HFFc6 (cell line): ENCODE results near the gene RAD18. TPM values are rescaled to one million over a fixed set of nuclear protein-coding genes. Genes with fewer than 3 reads are reported as not detected.

Experiments used
- DNase-seq: peaks from one replicate; pipeline ENCODE4 v3.0.0-alpha.2; 2018
- H3K27ac Mint-ChIP-seq: 2 replicates; pipeline ENCODE4 v1.8.0; 2020; ENCODE audit warnings: mild to moderate bottlenecking, mixed read lengths
- H3K27me3 Mint-ChIP-seq: 2 replicates; pipeline ENCODE4 v1.8.0; 2021; ENCODE audit warnings: mild to moderate bottlenecking, moderate library complexity, mixed read lengths; ENCODE audit not compliant: insufficient read depth
- H3K36me3 Mint-ChIP-seq: 2 replicates; pipeline ENCODE4 v1.8.0; 2021; ENCODE audit warnings: low read depth, mixed read lengths
- H3K4me1 Mint-ChIP-seq: 2 replicates; pipeline ENCODE4 v1.8.0; 2020; ENCODE audit warnings: low read depth, mixed read lengths
- H3K4me3 Mint-ChIP-seq: 2 replicates; pipeline ENCODE4 v1.8.0; 2020; ENCODE audit warnings: mild to moderate bottlenecking, moderate library complexity, mixed read lengths
- H3K9me3 Mint-ChIP-seq: 2 replicates; pipeline ENCODE4 v1.8.0; 2020; ENCODE audit warnings: mild to moderate bottlenecking, mixed read lengths
- total RNA-seq, 6 experiments: library from RNA; stranded (reverse); fragmentation: NEBNext Ultra II Directional; extraction: Animal tissue kit (Norgen Biotek cat#: 25700); gene quantifications; 2 replicates in 1 of 6; 3 replicates in 5 of 6; pipeline ENCODE4 v1.2.3, GENCODE V29; 2021
- TF ChIP-seq, protein P1 (sequence below): fragments of 200-600 bp; sonication (generic); IDR thresholded peaks from 2 replicates; pipeline ENCODE4 v1.5.0; 2021; ENCODE audit warnings: antibody characterized with exemption, mild to moderate bottlenecking

Gene RAD18
- total RNA-seq, 6 experiments from 2014 or later: 25.0 to 34.0 (median 31.9) TPM

DNA sequence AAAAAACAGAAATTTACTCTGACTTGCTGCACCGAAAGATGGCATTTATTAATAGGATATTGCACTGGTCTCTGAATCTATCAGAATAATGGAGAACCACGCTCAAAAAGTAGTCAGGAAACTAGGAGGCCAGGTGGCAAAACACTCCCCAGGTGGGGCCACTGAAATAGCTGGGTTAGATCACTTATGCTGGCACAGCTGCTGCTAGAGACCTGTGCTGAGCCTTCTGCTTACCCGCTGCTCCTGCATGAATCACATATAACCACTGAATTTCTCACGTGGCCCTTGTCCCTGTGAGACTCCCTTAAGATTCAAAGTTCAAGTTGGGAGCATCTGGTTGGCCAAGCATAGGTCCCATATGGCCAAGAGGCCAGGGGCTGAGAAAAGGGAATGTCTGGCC lies 127.9 kb downstream of the RAD18 start:
- Mint-ChIP-seq H3K4me3 (no peak overlapping the region), H3K27me3 (peaks cover 2% of the 10 kb centered on the region; the same call in 1 of the 2 replicates), H3K4me1 (peaks cover 46% of the 10 kb centered on the region), H3K27ac (no peak overlapping the region), H3K9me3 (no peaks in the 10 kb centered on the region), H3K36me3 (peaks cover 19% of the 10 kb centered on the region)
- TF ChIP-seq, protein P1, sequence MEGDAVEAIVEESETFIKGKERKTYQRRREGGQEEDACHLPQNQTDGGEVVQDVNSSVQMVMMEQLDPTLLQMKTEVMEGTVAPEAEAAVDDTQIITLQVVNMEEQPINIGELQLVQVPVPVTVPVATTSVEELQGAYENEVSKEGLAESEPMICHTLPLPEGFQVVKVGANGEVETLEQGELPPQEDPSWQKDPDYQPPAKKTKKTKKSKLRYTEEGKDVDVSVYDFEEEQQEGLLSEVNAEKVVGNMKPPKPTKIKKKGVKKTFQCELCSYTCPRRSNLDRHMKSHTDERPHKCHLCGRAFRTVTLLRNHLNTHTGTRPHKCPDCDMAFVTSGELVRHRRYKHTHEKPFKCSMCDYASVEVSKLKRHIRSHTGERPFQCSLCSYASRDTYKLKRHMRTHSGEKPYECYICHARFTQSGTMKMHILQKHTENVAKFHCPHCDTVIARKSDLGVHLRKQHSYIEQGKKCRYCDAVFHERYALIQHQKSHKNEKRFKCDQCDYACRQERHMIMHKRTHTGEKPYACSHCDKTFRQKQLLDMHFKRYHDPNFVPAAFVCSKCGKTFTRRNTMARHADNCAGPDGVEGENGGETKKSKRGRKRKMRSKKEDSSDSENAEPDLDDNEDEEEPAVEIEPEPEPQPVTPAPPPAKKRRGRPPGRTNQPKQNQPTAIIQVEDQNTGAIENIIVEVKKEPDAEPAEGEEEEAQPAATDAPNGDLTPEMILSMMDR: no peak
- no peak for DNase-seq

DNA sequence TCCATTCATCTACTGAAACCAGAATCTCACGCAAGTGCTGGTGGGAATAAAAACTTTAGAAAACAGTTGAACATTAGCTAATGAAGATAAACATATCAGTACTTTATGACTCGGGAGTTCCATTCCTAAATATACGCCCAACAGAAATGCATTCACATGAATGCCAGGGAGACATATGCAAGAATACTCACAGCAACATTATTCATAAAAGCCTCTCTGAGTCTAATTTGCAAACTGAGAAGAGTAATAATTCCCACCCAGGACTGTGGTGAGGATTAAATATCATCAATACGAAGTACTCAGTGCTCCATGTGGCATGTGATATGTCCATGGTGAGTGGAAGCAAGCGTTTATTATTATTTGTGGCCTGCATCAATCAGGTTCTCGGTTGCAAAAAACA lies 128.3 kb downstream of the RAD18 start:
- no peak for DNase-seq
- TF ChIP-seq, protein P1: no peak

DNA sequence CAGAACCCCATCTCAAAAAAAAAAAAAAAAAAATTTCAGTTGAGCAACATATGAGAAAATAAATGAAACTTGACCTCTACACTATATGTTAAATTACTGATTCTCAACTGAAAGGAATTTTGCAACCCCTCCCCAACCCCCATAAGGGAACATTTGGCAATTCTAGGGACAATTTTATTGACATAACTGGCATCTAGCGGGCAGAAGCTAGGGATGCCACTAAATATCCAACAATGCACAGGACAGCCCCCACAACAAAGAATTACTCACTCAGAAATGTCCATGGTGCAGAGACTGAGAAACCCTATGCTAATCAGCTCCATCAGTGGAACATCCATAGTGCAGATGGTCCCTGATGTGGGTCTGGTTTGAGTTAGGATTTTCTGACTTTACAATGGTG lies 135.6 kb downstream of the RAD18 start:
- no peak overlapping the region for H3K27ac Mint-ChIP-seq
- TF ChIP-seq, protein P1: no peak
- no peaks in the 10 kb centered on the region for H3K27me3 Mint-ChIP-seq
- H3K4me3 Mint-ChIP-seq: no peak overlapping the region
- H3K36me3 Mint-ChIP-seq: peaks cover 25% of the 10 kb centered on the region
- peaks cover 19% of the 10 kb centered on the region for H3K4me1 Mint-ChIP-seq
- DNase-seq: no peak
- peaks cover 2% of the 10 kb centered on the region for H3K9me3 Mint-ChIP-seq

More for the DNA sequence above, 128.3 kb downstream of the RAD18 start:
- Mint-ChIP-seq H3K9me3 (no peaks in the 10 kb centered on the region), H3K4me1 (peaks cover 42% of the 10 kb centered on the region), H3K27ac (no peak overlapping the region), H3K36me3 (peaks cover 21% of the 10 kb centered on the region), H3K27me3 (peaks cover 2% of the 10 kb centered on the region; the same call in 1 of the 2 replicates), H3K4me3 (no peak overlapping the region)

Other genes starting within 250 kb of the RAD18 start
- gene CAV3, start 229.7 kb downstream of the RAD18 start, total RNA-seq: under 1 TPM in 1 of 6 experiments, not detected in 5; 0.25 TPM
- gene OXTR, start 193.9 kb downstream of the RAD18 start, total RNA-seq: 100 to 1,000 TPM; 596 to 899 (median 635) TPM